Activated T-cell treated with anti-CD3 and anti-CD28 coated beads, Interleukin-2, amount 50 U/mL, for 4 hours (primary cell): ENCODE results near the gene LMTK2. TPM values are rescaled to one million over a fixed set of nuclear protein-coding genes. Genes with fewer than 3 reads are reported as not detected.

Experiments
- ATAC-seq, 2 donors: fragments of 200-7000 bp; cut with Tn5 transposase; one replicate each; pipeline ENCODE4 v1.10.0; 2021
- DNase-seq: peaks from one replicate; pipeline ENCODE4 v3.0.0-alpha.2; 2020
- H3K27me3 Mint-ChIP-seq: one replicate; pipeline ENCODE4 v1.8.0; 2021; ENCODE audit warnings: low read depth, mixed read lengths
- H3K36me3 Mint-ChIP-seq: one replicate; pipeline ENCODE4 v1.8.0; 2022; ENCODE audit warnings: mixed read lengths; ENCODE audit not compliant: insufficient read depth
- H3K4me1 Mint-ChIP-seq: one replicate; pipeline ENCODE4 v1.8.0; 2021; ENCODE audit warnings: low read depth, mixed read lengths
- H3K4me3 Mint-ChIP-seq: one replicate; pipeline ENCODE4 v1.8.0; 2021; ENCODE audit warnings: mild to moderate bottlenecking, moderate library complexity, mixed read lengths
- H3K9me3 Mint-ChIP-seq: one replicate; pipeline ENCODE4 v1.8.0; 2021; ENCODE audit warnings: mixed read lengths
- total RNA-seq, 3 donors: library from RNA; stranded (reverse); gene quantifications; one replicate each; pipeline ENCODE4 v1.2.1, GENCODE V29; 2021

Gene LMTK2
- 10 to 100 TPM; 18.5 to 23.2 (median 18.6) TPM for total RNA-seq

- H3K4me1 Mint-ChIP-seq: peaks cover 34% of the 10 kb centered on the region
- peaks cover 3% of the 10 kb centered on the region for H3K36me3 Mint-ChIP-seq
- peaks cover 5% of the 10 kb centered on the region for H3K9me3 Mint-ChIP-seq
- H3K4me3 Mint-ChIP-seq: peak within 1 kb of the TSS; percentile 98
- DNase-seq (peak; percentile 98), ATAC-seq (peak; percentile 99)
- peaks cover 8% of the 10 kb centered on the region for H3K27me3 Mint-ChIP-seq
Measured at GRCh38 chr7:98106647-98107312, at the start of gene LMTK2. LMTK2 (plus strand) TSS chr7:98106862; CDS start chr7:98107178, 316 bp downstream.

GRCh38 chr7:98057157-98057556, 49.5 kb upstream of the LMTK2 start:
- no peaks in the 10 kb centered on the region for H3K36me3 Mint-ChIP-seq
- peaks cover 10% of the 10 kb centered on the region for H3K27me3 Mint-ChIP-seq
- no peak for ATAC-seq
- H3K4me3 Mint-ChIP-seq: no peak overlapping the region
- no peaks in the 10 kb centered on the region for H3K4me1 Mint-ChIP-seq
- no peaks in the 10 kb centered on the region for H3K9me3 Mint-ChIP-seq
- no peak for DNase-seq

GRCh38 chr7:98058186-98058585, 48.5 kb upstream of the LMTK2 start:
- ATAC-seq (no peak), DNase-seq (no peak)
- Mint-ChIP-seq H3K9me3 (no peaks in the 10 kb centered on the region), H3K27me3 (peaks cover 11% of the 10 kb centered on the region), H3K36me3 (no peaks in the 10 kb centered on the region), H3K4me1 (no peaks in the 10 kb centered on the region), H3K4me3 (no peak overlapping the region)

GRCh38 chr7:98064233-98064632, 42.4 kb upstream of the LMTK2 start:
- DNase-seq (no peak), ATAC-seq (no peak)
- Mint-ChIP-seq H3K4me1 (no peaks in the 10 kb centered on the region), H3K4me3 (no peak overlapping the region), H3K9me3 (no peaks in the 10 kb centered on the region), H3K27me3 (peaks cover 19% of the 10 kb centered on the region), H3K36me3 (no peaks in the 10 kb centered on the region)

- DNase-seq: no peak
- H3K9me3 Mint-ChIP-seq: no peaks in the 10 kb centered on the region
- H3K4me3 Mint-ChIP-seq: no peak overlapping the region
- no peak for ATAC-seq
- H3K27me3 Mint-ChIP-seq: peaks cover 19% of the 10 kb centered on the region
- H3K4me1 Mint-ChIP-seq: no peaks in the 10 kb centered on the region
- H3K36me3 Mint-ChIP-seq: no peaks in the 10 kb centered on the region
Measured at GRCh38 chr7:98066208-98066607, 40.5 kb upstream of the LMTK2 start.

GRCh38 chr7:98066934-98067507, 39.6 kb upstream of the LMTK2 start:
- Mint-ChIP-seq H3K9me3 (no peaks in the 10 kb centered on the region), H3K4me1 (no peaks in the 10 kb centered on the region), H3K4me3 (no peak overlapping the region), H3K36me3 (no peaks in the 10 kb centered on the region), H3K27me3 (peaks cover 18% of the 10 kb centered on the region)
- ATAC-seq (no peak), DNase-seq (no peak)

- Mint-ChIP-seq H3K27me3 (peaks cover 9% of the 10 kb centered on the region), H3K4me1 (no peaks in the 10 kb centered on the region), H3K36me3 (no peaks in the 10 kb centered on the region), H3K9me3 (no peaks in the 10 kb centered on the region), H3K4me3 (no peak overlapping the region)
- no peak for ATAC-seq
- no peak for DNase-seq
Measured at GRCh38 chr7:98073047-98073446, 33.6 kb upstream of the LMTK2 start.

GRCh38 chr7:98075801-98076200, 30.9 kb upstream of the LMTK2 start:
- Mint-ChIP-seq H3K27me3 (peaks cover 7% of the 10 kb centered on the region), H3K36me3 (no peaks in the 10 kb centered on the region), H3K4me3 (no peak overlapping the region), H3K9me3 (no peaks in the 10 kb centered on the region), H3K4me1 (no peaks in the 10 kb centered on the region)
- ATAC-seq (no peak), DNase-seq (no peak)

GRCh38 chr7:98077762-98078161, 28.9 kb upstream of the LMTK2 start:
- DNase-seq: no peak
- no peak overlapping the region for H3K4me3 Mint-ChIP-seq
- peaks cover 7% of the 10 kb centered on the region for H3K27me3 Mint-ChIP-seq
- ATAC-seq: no peak
- H3K36me3 Mint-ChIP-seq: no peaks in the 10 kb centered on the region
- H3K9me3 Mint-ChIP-seq: no peaks in the 10 kb centered on the region
- no peaks in the 10 kb centered on the region for H3K4me1 Mint-ChIP-seq

GRCh38 chr7:98078197-98078870, 28.3 kb upstream of the LMTK2 start:
- DNase-seq (no peak), ATAC-seq (no peak)
- H3K4me1 Mint-ChIP-seq: no peaks in the 10 kb centered on the region
- H3K9me3 Mint-ChIP-seq: no peaks in the 10 kb centered on the region
- peaks cover 7% of the 10 kb centered on the region for H3K27me3 Mint-ChIP-seq
- no peaks in the 10 kb centered on the region for H3K36me3 Mint-ChIP-seq
- H3K4me3 Mint-ChIP-seq: no peak overlapping the region

- ATAC-seq (no peak), DNase-seq (no peak)
- Mint-ChIP-seq H3K27me3 (peaks cover 7% of the 10 kb centered on the region), H3K4me1 (no peaks in the 10 kb centered on the region), H3K36me3 (no peaks in the 10 kb centered on the region), H3K9me3 (no peaks in the 10 kb centered on the region), H3K4me3 (no peak overlapping the region)
Measured at GRCh38 chr7:98079891-98080648, 26.6 kb upstream of the LMTK2 start.

- H3K36me3 Mint-ChIP-seq: no peaks in the 10 kb centered on the region
- no peaks in the 10 kb centered on the region for H3K4me1 Mint-ChIP-seq
- no peak overlapping the region for H3K4me3 Mint-ChIP-seq
- H3K9me3 Mint-ChIP-seq: no peaks in the 10 kb centered on the region
- no peak for ATAC-seq
- peaks cover 7% of the 10 kb centered on the region for H3K27me3 Mint-ChIP-seq
- DNase-seq: no peak
Measured at GRCh38 chr7:98081319-98081718, 25.3 kb upstream of the LMTK2 start.

- DNase-seq (no peak), ATAC-seq (no peak)
- H3K9me3 Mint-ChIP-seq: no peaks in the 10 kb centered on the region
- H3K4me1 Mint-ChIP-seq: no peaks in the 10 kb centered on the region
- no peaks in the 10 kb centered on the region for H3K36me3 Mint-ChIP-seq
- H3K27me3 Mint-ChIP-seq: no peaks in the 10 kb centered on the region
- H3K4me3 Mint-ChIP-seq: no peak overlapping the region
Measured at GRCh38 chr7:98084631-98085030, 22.0 kb upstream of the LMTK2 start.

GRCh38 chr7:98085674-98086073, 21.0 kb upstream of the LMTK2 start:
- Mint-ChIP-seq H3K4me1 (no peaks in the 10 kb centered on the region), H3K4me3 (no peak overlapping the region), H3K27me3 (no peaks in the 10 kb centered on the region), H3K9me3 (no peaks in the 10 kb centered on the region), H3K36me3 (no peaks in the 10 kb centered on the region)
- no peak for ATAC-seq
- DNase-seq: no peak
